ENCODE data around the gene CASP2. TPM values are rescaled to one million over a fixed set of nuclear protein-coding genes. Genes with fewer than 3 reads are reported as not detected.

CASP2 gene
- total RNA-seq, 1 donor from 2014 or later: 26.7 TPM

DNA sequence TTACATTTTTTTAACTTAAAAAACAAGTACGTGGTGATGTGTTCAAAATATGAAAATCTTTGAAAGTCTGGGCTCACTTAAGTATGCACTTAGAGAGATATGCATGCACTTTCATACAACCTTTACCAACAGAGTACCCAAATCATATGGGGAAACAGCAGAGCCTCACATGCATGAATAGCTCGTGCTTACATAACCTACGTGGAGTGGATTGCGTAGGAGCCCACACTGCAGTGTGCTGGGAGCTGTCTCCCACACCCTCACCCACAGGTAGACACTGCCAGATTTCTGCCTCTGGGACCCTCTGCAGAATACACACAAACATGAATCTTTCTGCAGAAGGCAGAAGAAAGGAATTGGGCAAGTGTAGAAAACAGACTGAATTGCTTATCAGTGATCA, 28.3 kb downstream of the CASP2 start:
- Histone ChIP-seq H3K9me3 (no peaks in the 10 kb centered on the region), H3K4me1 (no peaks in the 10 kb centered on the region), H3K36me3 (no peaks in the 10 kb centered on the region), H3K4me3 (no peak overlapping the region), H3K27ac (no peak overlapping the region), H3K27me3 (no peaks in the 10 kb centered on the region)
- ATAC-seq (peak; percentile 54), DNase-seq (no peak)
- TF ChIP-seq, protein P1, sequence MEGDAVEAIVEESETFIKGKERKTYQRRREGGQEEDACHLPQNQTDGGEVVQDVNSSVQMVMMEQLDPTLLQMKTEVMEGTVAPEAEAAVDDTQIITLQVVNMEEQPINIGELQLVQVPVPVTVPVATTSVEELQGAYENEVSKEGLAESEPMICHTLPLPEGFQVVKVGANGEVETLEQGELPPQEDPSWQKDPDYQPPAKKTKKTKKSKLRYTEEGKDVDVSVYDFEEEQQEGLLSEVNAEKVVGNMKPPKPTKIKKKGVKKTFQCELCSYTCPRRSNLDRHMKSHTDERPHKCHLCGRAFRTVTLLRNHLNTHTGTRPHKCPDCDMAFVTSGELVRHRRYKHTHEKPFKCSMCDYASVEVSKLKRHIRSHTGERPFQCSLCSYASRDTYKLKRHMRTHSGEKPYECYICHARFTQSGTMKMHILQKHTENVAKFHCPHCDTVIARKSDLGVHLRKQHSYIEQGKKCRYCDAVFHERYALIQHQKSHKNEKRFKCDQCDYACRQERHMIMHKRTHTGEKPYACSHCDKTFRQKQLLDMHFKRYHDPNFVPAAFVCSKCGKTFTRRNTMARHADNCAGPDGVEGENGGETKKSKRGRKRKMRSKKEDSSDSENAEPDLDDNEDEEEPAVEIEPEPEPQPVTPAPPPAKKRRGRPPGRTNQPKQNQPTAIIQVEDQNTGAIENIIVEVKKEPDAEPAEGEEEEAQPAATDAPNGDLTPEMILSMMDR (IDR thresholded peaks at IDR 0.05): no peak
- intact Hi-C loops (cut with DNase I): no loop called here

DNA sequence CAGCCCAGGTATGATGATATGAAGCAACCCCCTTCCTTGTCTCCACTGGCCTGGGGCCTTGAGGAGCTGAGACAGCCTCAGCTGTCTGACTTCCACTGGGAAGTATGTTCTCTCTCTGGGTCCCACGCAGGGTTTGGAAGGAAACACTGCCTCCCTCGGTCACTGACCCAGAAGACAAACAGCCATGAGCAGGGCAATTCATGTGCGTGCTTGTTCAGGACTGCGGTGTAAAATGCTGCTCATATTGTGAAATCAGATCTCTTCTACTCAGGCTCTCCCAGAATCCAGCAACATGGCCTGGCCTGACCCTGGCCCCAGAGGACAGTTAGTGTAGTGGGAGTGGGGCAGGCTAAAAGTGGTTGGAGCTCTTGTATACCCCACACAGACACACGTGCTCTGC, 30.5 kb downstream of the CASP2 start:
- TF ChIP-seq, protein P1 (IDR thresholded peaks at IDR 0.05): no peak
- no peaks in the 10 kb centered on the region for H3K27me3 ChIP-seq
- H3K4me3 ChIP-seq: no peak overlapping the region
- no peak overlapping the region for H3K27ac ChIP-seq
- H3K4me1 ChIP-seq: no peaks in the 10 kb centered on the region
- DNase-seq (no peak), ATAC-seq (peak; percentile 31)
- intact Hi-C loops (cut with DNase I): no loop called here
- H3K36me3 ChIP-seq: no peaks in the 10 kb centered on the region
- H3K9me3 ChIP-seq: no peaks in the 10 kb centered on the region

DNA sequence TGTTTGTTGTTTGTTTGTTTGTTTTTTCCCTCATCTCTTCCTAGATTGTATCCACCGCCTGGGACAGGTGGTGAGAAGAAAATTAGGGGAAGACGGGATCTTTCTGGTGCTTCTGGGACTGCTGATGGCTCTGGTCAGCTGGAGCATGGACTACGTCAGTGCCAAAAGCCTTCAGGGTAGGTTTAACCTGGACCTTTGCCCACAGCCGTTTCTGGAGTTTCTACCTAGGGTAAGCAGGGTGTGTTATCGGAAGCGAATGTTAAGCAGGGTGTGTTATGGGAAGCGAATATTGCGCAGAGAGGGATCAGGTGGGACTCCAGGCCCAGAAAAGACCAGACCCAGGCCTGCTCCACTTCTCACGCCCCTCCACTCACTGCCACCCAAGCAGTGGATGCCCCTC, 32.5 kb downstream of the CASP2 start:
- Histone ChIP-seq H3K4me3 (no peak overlapping the region), H3K9me3 (no peaks in the 10 kb centered on the region), H3K4me1 (no peaks in the 10 kb centered on the region), H3K36me3 (no peaks in the 10 kb centered on the region), H3K27me3 (no peaks in the 10 kb centered on the region), H3K27ac (no peak overlapping the region)
- TF ChIP-seq, protein P1 (IDR thresholded peaks at IDR 0.05): no peak
- ATAC-seq: no peak
- DNase-seq: no peak
- intact Hi-C loops (cut with DNase I): no loop called here

DNA sequence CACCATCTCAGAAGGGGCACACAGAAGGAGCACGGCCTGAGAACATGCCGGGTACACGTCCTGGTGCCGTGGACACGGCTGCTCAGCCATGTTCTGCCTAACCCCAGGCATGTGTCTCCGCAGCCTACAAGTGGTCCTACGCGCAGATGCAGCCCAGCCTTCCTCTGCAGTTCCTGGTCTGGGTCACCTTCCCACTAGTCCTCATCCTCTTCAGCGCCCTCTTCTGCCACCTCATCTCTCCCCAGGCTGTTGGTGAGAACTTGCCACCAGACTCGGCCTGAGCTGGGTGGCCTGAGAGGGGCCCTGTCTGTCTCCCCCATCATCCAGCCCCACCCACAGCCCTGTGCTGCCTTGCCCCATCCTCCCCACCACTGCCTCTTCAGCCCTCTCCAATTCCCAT, 33.1 kb downstream of the CASP2 start:
- TF ChIP-seq, protein P1 (IDR thresholded peaks at IDR 0.05): no peak
- ATAC-seq (no peak), DNase-seq (no peak)
- Histone ChIP-seq H3K4me3 (no peak overlapping the region), H3K27me3 (no peaks in the 10 kb centered on the region), H3K36me3 (no peaks in the 10 kb centered on the region), H3K9me3 (no peaks in the 10 kb centered on the region), H3K4me1 (no peaks in the 10 kb centered on the region), H3K27ac (no peak overlapping the region)
- intact Hi-C loops (cut with DNase I): no loop called here

DNA sequence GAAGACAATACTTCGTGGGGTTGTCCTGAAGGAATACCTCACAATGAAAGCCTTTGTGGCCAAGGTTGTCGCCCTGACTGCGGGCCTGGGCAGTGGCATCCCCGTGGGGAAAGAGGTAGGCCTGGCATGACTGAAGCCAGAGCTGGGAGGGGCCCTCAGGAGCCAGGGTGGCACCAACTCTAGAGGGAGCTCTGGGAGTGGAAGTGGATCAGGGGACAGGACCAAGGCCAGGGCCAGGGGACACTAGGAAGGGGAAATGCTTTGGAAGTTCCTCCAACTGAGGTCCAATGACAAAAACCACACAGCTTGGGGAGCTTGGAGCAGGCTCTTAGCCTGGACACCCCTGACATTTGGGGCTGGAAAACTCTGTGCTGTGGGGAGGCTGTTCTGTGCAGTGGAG, 33.6 kb downstream of the CASP2 start:
- ATAC-seq (peak; percentile 85), DNase-seq (no peak)
- H3K27me3 ChIP-seq: no peaks in the 10 kb centered on the region
- H3K36me3 ChIP-seq: no peaks in the 10 kb centered on the region
- intact Hi-C loops (cut with DNase I): no loop called here
- H3K9me3 ChIP-seq: no peaks in the 10 kb centered on the region
- no peak overlapping the region for H3K27ac ChIP-seq
- no peaks in the 10 kb centered on the region for H3K4me1 ChIP-seq
- H3K4me3 ChIP-seq: no peak overlapping the region
- TF ChIP-seq, protein P1 (IDR thresholded peaks at IDR 0.05): no peak

Measured in upper lobe of right lung (tissue), 1 donor.